HL-60 (cell line): ENCODE results near the gene NT5C2.

Experiments used
- DNase-seq, 2 experiments: peaks; one replicate each; pipeline ENCODE4 v3.0.0-alpha.2; 2010 to 2020; ENCODE audit warnings: low read depth in 1 of 2, low spot score in 1 of 2
- H3K27ac ChIP-seq: fragments of 250-450 bp; sonication (Bioruptor Pico); replicated peaks from 2 replicates; pipeline ENCODE4 v1.5.1; 2020; ENCODE audit warnings: mild to moderate bottlenecking, moderate library complexity
- H3K27me3 ChIP-seq: fragments of 250-450 bp; sonication (Bioruptor Pico); 2 replicates; pipeline ENCODE4 v1.5.1; 2021; ENCODE audit warnings: mild to moderate bottlenecking, moderate library complexity; ENCODE audit not compliant: insufficient read depth, poor library complexity, severe bottlenecking
- H3K4me3 ChIP-seq: replicated peaks from 2 replicates; pipeline ENCODE4 v1.5.1; 2011; ENCODE audit warnings: mild to moderate bottlenecking, control low read depth, low read length; ENCODE audit not compliant: insufficient read depth
- GABPA ChIP-seq: IDR thresholded peaks from 2 replicates; pipeline ENCODE4 v1.6.1; 2012; ENCODE audit warnings: low read depth
- POLR2AphosphoS5 ChIP-seq: IDR thresholded peaks from 2 replicates; pipeline ENCODE4 v1.6.1; 2012; ENCODE audit warnings: low read depth
- REST ChIP-seq: IDR thresholded peaks from 2 replicates; pipeline ENCODE4 v1.6.1; 2012; ENCODE audit warnings: low read depth; ENCODE audit not compliant: insufficient replicate concordance
- SPI1 ChIP-seq: IDR thresholded peaks from 2 replicates; pipeline ENCODE4 v1.6.1; 2012; ENCODE audit warnings: low read depth, mild to moderate bottlenecking, borderline replicate concordance
- TF ChIP-seq, protein P1 (sequence below): IDR thresholded peaks from one replicate; pipeline ENCODE4 v1.5.1; 2011; ENCODE audit warnings: low read length, control low read depth, inconsistent platforms; ENCODE audit not compliant: insufficient read depth

NT5C2 gene

DNA sequence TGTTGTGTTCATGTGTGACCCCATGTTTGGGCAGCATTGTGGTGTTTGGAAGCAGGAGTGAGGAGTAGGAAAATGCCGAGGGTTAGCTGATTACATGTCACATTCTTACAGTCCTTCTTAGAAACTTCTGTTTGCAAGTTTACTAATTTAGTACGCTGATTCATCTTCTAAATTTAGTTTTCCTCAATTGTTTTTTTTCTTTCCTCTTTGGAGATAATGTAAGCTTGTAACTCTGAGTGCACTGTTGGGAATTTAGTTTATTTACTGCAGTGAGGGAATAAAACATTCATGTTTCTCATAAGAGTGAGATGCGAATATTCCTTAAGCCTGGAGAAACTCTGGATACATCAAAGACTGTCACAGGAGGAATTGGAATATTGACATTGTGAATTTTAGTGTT lies 135.0 kb downstream of the NT5C2 start:
- Histone ChIP-seq H3K4me3 (no peak overlapping the region), H3K27me3 (no peaks in the 10 kb centered on the region), H3K27ac (no peak overlapping the region)
- no peak for DNase-seq
- TF ChIP-seq SPI1 (no peak), POLR2AphosphoS5 (no peak), GABPA (no peak), REST (no peak)
- TF ChIP-seq, protein P1, sequence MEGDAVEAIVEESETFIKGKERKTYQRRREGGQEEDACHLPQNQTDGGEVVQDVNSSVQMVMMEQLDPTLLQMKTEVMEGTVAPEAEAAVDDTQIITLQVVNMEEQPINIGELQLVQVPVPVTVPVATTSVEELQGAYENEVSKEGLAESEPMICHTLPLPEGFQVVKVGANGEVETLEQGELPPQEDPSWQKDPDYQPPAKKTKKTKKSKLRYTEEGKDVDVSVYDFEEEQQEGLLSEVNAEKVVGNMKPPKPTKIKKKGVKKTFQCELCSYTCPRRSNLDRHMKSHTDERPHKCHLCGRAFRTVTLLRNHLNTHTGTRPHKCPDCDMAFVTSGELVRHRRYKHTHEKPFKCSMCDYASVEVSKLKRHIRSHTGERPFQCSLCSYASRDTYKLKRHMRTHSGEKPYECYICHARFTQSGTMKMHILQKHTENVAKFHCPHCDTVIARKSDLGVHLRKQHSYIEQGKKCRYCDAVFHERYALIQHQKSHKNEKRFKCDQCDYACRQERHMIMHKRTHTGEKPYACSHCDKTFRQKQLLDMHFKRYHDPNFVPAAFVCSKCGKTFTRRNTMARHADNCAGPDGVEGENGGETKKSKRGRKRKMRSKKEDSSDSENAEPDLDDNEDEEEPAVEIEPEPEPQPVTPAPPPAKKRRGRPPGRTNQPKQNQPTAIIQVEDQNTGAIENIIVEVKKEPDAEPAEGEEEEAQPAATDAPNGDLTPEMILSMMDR = no peak

DNA sequence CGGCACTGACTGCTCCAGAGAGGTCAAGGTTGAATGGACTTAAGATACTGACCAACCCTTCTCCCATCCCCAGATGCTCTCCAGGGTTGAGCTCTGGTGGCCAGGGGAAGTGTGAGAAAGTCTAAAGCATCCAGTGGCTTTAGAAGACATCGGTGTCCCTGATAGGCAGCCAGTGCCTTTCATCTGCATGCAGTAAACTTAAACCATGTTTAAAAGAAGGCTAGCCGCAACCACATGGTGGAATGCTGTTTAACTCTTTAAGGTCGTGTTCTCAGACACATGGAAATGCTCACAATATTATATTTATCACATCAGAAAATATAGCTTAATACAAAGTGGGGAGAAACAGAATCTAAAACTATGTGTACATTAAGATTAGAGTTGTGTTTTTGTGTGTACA lies 138.0 kb downstream of the NT5C2 start:
- Histone ChIP-seq H3K27me3 (no peaks in the 10 kb centered on the region), H3K27ac (no peak overlapping the region), H3K4me3 (no peak overlapping the region)
- no peak for TF ChIP-seq REST
- TF ChIP-seq, protein P1 = no peak
- TF ChIP-seq SPI1 = no peak
- TF ChIP-seq POLR2AphosphoS5 = no peak
- no peak for TF ChIP-seq GABPA
- DNase-seq = no peak

GRCh38 chr10:103054621-103055020 lies 138.5 kb downstream of the NT5C2 start:
- H3K4me3 ChIP-seq = no peak overlapping the region

More at GRCh38 chr10:103054621-103055020, 138.5 kb downstream of the NT5C2 start:
- DNase-seq = no peak
- TF ChIP-seq POLR2AphosphoS5 = no peak
- TF ChIP-seq REST = no peak
- no peak for TF ChIP-seq SPI1
- TF ChIP-seq, protein P1 = no peak
- no peak for TF ChIP-seq GABPA
- Histone ChIP-seq H3K27me3 (no peaks in the 10 kb centered on the region), H3K27ac (no peak overlapping the region)
